ENCODE data around the gene ARHGAP26.

Gene ARHGAP26

DNA sequence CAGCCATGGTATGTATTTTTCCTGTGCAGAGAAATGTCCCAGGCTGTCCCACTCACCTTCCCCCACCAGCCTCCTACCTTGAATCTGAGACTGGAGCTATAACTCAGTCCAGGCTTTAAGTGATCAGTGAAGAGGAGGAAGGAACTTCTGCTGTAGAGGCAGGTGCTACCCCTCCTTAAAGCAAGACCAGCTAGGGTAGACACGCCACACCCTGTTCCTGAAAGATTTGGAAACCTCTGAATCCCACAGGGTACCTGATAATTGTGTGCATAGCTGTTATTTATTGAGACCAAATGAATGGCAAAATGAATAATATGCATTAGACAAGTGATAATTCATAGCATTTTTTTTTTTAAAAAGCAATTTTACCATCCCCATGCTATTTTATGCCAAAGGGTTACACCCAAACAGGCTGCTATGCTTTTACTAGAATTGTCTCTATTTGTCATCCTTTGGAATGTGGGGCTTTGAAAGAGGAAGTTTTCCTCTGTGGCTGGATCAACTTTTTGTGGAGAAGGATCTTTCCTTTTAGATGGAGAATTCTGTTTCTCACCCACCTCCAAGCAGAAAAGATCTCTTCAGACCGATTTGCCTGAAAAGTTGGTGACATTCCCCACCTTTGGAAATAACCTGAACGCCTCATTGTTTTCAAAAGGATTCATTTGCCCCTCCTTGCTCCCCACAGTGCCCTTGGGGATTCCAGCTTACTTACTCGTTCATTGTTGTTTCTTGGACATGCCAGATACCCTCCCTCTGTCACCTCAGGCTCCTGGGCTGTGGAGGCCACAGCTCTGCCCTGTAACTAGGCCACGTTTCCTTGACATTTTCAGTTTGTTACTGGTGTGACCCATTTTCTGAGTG, 384.6 kb downstream of the ARHGAP26 start:
- Histone ChIP-seq H3K4me1 (peaks cover 0 to 60% (median 40%) of the 10 kb centered on the region in 4 donors), H3K9me3 (no peaks in the 10 kb centered on the region), H3K27ac (peak overlapping the region; percentile 66 to 75), H3K36me3 (no peaks in the 10 kb centered on the region), H3K4me3 (no peak overlapping the region), H3K27me3 (no peaks in the 10 kb centered on the region)
- no peak for DNase-seq
- TF ChIP-seq, protein P1, sequence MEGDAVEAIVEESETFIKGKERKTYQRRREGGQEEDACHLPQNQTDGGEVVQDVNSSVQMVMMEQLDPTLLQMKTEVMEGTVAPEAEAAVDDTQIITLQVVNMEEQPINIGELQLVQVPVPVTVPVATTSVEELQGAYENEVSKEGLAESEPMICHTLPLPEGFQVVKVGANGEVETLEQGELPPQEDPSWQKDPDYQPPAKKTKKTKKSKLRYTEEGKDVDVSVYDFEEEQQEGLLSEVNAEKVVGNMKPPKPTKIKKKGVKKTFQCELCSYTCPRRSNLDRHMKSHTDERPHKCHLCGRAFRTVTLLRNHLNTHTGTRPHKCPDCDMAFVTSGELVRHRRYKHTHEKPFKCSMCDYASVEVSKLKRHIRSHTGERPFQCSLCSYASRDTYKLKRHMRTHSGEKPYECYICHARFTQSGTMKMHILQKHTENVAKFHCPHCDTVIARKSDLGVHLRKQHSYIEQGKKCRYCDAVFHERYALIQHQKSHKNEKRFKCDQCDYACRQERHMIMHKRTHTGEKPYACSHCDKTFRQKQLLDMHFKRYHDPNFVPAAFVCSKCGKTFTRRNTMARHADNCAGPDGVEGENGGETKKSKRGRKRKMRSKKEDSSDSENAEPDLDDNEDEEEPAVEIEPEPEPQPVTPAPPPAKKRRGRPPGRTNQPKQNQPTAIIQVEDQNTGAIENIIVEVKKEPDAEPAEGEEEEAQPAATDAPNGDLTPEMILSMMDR (IDR thresholded peaks at IDR 0.05) = no peak
- intact Hi-C loops (cut with DNase I; ENCODE audit: low total_unique reads) = no loop called here

DNA sequence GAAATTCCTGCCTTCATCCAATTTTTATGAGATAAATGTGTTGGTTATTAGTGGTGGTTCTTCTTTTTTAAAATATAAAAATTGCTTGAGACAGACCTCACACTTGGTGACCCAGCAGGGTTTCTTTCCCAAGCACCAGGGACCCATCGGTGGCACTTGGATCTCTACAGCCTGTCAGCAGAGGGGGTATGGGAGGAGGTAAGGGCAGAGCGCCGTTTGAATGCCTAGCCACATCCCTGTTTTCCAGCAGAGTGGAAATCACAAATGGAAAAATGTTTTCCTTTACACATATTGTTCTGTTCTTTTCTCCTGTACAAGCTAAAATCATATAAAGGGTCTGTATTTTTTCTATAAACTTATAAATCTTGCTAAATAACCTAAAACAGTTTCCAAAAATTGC, 385.3 kb downstream of the ARHGAP26 start:
- no peak overlapping the region for H3K4me3 ChIP-seq
- H3K36me3 ChIP-seq = no peaks in the 10 kb centered on the region
- H3K4me1 ChIP-seq = peaks cover 0 to 53% (median 40%) of the 10 kb centered on the region in 4 donors
- no peak for DNase-seq
- H3K9me3 ChIP-seq = no peaks in the 10 kb centered on the region
- H3K27me3 ChIP-seq = no peaks in the 10 kb centered on the region
- peak overlapping the region; percentile 66 to 75 for H3K27ac ChIP-seq
- intact Hi-C loops (cut with DNase I; ENCODE audit: low total_unique reads) = no loop called here
- TF ChIP-seq, protein P1 (IDR thresholded peaks at IDR 0.05) = no peak

DNA sequence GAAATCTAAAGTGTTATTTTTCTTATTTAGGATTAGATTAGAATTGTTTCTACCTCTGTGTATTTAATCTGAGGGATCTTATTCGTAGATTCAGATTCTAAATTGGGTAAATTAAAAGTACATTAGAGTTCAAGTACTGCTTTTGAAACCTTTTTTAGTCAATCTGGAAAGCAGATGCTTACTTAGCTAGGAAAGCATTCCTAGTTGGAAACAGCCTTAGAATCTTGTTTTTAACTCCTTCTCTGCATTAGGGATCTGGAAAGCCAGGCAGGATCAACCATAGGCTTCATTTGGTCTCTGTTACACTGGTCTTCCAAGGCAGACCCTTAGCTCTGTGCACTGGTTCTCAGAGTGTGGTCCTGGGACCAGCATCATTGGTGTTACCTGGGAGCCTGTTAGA, 385.9 kb downstream of the ARHGAP26 start:
- Histone ChIP-seq H3K4me3 (no peak overlapping the region), H3K27ac (peak overlapping the region; percentile 66 to 75), H3K9me3 (no peaks in the 10 kb centered on the region), H3K36me3 (no peaks in the 10 kb centered on the region), H3K4me1 (peaks cover 0 to 51% (median 40%) of the 10 kb centered on the region in 4 donors), H3K27me3 (no peaks in the 10 kb centered on the region)
- intact Hi-C loops (cut with DNase I; ENCODE audit: low total_unique reads) = no loop called here
- TF ChIP-seq, protein P1 (IDR thresholded peaks at IDR 0.05) = no peak
- DNase-seq = no peak

DNA sequence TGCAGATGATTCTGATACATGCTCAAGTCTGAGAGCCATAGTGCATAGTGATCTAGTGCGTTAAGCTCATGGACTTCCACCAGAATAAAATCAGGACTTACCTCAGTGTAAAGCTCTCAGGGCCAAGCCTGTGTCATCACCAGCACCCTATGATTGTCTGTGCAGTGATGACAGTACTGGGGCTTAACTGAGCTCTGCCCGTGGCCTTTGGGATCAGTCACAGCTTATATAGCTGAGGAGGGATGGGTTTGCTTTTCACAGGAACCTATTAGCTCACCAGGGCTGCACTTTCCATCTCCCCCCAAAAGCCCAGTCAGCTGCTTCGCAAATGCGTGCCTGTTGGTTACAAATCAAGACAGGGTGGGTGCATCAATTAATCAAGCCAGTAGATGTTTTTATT, 386.4 kb downstream of the ARHGAP26 start:
- Histone ChIP-seq H3K4me1 (peaks cover 0 to 49% (median 40%) of the 10 kb centered on the region in 4 donors), H3K9me3 (no peaks in the 10 kb centered on the region), H3K27me3 (no peaks in the 10 kb centered on the region), H3K36me3 (no peaks in the 10 kb centered on the region), H3K4me3 (no peak overlapping the region), H3K27ac (peak overlapping the region; percentile 66 to 75)
- TF ChIP-seq, protein P1 (IDR thresholded peaks at IDR 0.05) = no peak
- DNase-seq = no peak
- intact Hi-C loops (cut with DNase I; ENCODE audit: low total_unique reads) = no loop called here

DNA sequence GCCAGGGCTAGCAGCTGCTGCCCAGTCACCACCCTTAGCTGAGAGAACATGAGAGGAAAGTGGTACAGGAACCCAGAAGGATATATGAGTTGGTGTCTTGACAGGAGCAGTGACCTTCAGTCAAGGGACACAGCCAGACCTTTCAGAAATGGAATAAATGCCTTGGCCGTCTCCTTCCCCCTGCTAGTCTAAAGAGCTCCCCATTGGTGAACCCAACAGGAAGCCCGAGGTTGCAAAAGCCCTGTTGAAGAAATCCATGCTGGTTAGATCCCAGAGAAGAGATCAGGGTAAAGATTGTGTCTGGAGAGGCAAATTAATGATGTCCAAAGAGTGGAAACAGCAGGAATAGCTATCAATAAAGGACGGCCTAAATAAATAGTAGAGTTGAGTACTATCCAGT, 388.9 kb downstream of the ARHGAP26 start:
- H3K9me3 ChIP-seq = no peaks in the 10 kb centered on the region
- H3K27me3 ChIP-seq = no peaks in the 10 kb centered on the region
- intact Hi-C loops (cut with DNase I; ENCODE audit: low total_unique reads) = no loop called here
- TF ChIP-seq, protein P1 (IDR thresholded peaks at IDR 0.05) = no peak
- H3K4me3 ChIP-seq = no peak overlapping the region
- H3K27ac ChIP-seq = no peak overlapping the region
- peaks cover 0 to 27% (median 26%) of the 10 kb centered on the region in 4 donors for H3K4me1 ChIP-seq
- H3K36me3 ChIP-seq = no peaks in the 10 kb centered on the region
- no peak for DNase-seq
